Measurements from ENCODE around the gene CAVIN2.

CAVIN2 gene

DNA sequence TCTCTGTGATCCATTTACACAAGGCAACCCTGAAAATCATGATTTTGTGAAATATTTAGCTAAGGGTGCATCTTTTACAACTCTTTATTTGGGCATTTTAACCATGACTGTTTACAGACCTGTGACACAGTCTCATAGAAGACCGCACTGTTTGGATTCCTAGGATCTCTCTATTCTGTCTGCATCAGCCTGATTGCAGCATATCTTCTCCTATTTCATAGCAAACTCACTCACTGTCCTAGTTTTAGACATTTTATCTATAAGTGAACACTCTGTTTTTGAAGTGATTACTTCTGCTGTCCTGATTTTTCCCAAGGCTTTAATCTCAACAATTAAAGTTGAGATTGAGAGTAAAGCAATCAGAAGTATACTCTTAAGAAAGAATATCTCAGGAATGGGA, 56.2 kb downstream of the CAVIN2 start:
- Histone ChIP-seq H3K27ac (ENCODE audit: extremely low read depth, low read depth, low read length) (no peak overlapping the region), H3K36me3 (ENCODE audit: control insufficient read depth in 2 of 2, insufficient read depth in 1 of 2, low read length in 2 of 2) (no peaks in the 10 kb centered on the region), H3K9me3 (ENCODE audit: control insufficient read depth, insufficient read depth, low read depth, low read length) (no peaks in the 10 kb centered on the region), H3K4me3 (ENCODE audit: low read depth, low read length) (no peak overlapping the region), H3K4me1 (ENCODE audit: control insufficient read depth, insufficient read depth, low read length) (no peaks in the 10 kb centered on the region)
- TF ChIP-seq ZNF248 (tag by site-specific recombination; IDR thresholded peaks at IDR 0.05): no peak
- no peak for TF ChIP-seq ZNF701 (tag by site-specific recombination; IDR thresholded peaks at IDR 0.05)
- TF ChIP-seq, protein P1, sequence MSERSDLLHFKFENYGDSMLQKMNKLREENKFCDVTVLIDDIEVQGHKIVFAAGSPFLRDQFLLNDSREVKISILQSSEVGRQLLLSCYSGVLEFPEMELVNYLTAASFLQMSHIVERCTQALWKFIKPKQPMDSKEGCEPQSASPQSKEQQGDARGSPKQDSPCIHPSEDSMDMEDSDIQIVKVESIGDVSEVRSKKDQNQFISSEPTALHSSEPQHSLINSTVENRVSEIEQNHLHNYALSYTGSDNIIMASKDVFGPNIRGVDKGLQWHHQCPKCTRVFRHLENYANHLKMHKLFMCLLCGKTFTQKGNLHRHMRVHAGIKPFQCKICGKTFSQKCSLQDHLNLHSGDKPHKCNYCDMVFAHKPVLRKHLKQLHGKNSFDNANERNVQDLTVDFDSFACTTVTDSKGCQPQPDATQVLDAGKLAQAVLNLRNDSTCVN (tag by site-specific recombination; optimal IDR thresholded peaks at IDR 0.05): no peak
- no peak for TF ChIP-seq ZNF501 (tag by site-specific recombination; IDR thresholded peaks at IDR 0.05)
- TF ChIP-seq, protein P2, sequence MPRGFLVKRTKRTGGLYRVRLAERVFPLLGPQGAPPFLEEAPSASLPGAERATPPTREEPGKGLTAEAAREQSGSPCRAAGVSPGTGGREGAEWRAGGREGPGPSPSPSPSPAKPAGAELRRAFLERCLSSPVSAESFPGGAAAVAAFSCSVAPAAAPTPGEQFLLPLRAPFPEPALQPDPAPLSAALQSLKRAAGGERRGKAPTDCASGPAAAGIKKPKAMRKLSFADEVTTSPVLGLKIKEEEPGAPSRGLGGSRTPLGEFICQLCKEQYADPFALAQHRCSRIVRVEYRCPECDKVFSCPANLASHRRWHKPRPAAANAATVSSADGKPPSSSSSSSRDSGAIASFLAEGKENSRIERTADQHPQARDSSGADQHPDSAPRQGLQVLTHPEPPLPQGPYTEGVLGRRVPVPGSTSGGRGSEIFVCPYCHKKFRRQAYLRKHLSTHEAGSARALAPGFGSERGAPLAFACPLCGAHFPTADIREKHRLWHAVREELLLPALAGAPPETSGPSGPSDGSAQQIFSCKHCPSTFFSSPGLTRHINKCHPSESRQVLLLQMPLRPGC (tag by site-specific recombination; IDR thresholded peaks at IDR 0.05): no peak
- no peak for TF ChIP-seq ZNF571 (tag by site-specific recombination; IDR thresholded peaks at IDR 0.05)
- no peak for TF ChIP-seq ZNF510 (tag by site-specific recombination; IDR thresholded peaks at IDR 0.05; ENCODE audit: insufficient replicate concordance)
- TF ChIP-seq ZSCAN23 (tag by site-specific recombination; IDR thresholded peaks at IDR 0.05): no peak
- TF ChIP-seq, protein P3, sequence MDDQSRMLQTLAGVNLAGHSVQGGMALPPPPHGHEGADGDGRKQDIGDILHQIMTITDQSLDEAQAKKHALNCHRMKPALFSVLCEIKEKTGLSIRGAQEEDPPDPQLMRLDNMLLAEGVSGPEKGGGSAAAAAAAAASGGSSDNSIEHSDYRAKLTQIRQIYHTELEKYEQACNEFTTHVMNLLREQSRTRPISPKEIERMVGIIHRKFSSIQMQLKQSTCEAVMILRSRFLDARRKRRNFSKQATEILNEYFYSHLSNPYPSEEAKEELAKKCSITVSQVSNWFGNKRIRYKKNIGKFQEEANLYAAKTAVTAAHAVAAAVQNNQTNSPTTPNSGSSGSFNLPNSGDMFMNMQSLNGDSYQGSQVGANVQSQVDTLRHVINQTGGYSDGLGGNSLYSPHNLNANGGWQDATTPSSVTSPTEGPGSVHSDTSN (CRISPR knock-in tag; IDR thresholded peaks at IDR 0.05): no peak
- TF ChIP-seq, protein P4, sequence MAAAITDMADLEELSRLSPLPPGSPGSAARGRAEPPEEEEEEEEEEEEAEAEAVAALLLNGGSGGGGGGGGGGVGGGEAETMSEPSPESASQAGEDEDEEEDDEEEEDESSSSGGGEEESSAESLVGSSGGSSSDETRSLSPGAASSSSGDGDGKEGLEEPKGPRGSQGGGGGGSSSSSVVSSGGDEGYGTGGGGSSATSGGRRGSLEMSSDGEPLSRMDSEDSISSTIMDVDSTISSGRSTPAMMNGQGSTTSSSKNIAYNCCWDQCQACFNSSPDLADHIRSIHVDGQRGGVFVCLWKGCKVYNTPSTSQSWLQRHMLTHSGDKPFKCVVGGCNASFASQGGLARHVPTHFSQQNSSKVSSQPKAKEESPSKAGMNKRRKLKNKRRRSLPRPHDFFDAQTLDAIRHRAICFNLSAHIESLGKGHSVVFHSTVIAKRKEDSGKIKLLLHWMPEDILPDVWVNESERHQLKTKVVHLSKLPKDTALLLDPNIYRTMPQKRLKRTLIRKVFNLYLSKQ (tag by site-specific recombination; IDR thresholded peaks at IDR 0.05; ENCODE audit: borderline replicate concordance): no peak
- TF ChIP-seq, protein P5, sequence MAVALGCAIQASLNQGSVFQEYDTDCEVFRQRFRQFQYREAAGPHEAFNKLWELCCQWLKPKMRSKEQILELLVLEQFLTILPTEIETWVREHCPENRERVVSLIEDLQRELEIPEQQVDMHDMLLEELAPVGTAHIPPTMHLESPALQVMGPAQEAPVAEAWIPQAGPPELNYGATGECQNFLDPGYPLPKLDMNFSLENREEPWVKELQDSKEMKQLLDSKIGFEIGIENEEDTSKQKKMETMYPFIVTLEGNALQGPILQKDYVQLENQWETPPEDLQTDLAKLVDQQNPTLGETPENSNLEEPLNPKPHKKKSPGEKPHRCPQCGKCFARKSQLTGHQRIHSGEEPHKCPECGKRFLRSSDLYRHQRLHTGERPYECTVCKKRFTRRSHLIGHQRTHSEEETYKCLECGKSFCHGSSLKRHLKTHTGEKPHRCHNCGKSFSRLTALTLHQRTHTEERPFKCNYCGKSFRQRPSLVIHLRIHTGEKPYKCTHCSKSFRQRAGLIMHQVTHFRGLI (tag by site-specific recombination; IDR thresholded peaks at IDR 0.05): no peak
- no peak for TF ChIP-seq ZNF660 (tag by site-specific recombination; IDR thresholded peaks at IDR 0.05)
- TF ChIP-seq ZFP3 (tag by site-specific recombination; IDR thresholded peaks at IDR 0.05; ENCODE audit: low read depth): no peak
- TF ChIP-seq, protein P6, sequence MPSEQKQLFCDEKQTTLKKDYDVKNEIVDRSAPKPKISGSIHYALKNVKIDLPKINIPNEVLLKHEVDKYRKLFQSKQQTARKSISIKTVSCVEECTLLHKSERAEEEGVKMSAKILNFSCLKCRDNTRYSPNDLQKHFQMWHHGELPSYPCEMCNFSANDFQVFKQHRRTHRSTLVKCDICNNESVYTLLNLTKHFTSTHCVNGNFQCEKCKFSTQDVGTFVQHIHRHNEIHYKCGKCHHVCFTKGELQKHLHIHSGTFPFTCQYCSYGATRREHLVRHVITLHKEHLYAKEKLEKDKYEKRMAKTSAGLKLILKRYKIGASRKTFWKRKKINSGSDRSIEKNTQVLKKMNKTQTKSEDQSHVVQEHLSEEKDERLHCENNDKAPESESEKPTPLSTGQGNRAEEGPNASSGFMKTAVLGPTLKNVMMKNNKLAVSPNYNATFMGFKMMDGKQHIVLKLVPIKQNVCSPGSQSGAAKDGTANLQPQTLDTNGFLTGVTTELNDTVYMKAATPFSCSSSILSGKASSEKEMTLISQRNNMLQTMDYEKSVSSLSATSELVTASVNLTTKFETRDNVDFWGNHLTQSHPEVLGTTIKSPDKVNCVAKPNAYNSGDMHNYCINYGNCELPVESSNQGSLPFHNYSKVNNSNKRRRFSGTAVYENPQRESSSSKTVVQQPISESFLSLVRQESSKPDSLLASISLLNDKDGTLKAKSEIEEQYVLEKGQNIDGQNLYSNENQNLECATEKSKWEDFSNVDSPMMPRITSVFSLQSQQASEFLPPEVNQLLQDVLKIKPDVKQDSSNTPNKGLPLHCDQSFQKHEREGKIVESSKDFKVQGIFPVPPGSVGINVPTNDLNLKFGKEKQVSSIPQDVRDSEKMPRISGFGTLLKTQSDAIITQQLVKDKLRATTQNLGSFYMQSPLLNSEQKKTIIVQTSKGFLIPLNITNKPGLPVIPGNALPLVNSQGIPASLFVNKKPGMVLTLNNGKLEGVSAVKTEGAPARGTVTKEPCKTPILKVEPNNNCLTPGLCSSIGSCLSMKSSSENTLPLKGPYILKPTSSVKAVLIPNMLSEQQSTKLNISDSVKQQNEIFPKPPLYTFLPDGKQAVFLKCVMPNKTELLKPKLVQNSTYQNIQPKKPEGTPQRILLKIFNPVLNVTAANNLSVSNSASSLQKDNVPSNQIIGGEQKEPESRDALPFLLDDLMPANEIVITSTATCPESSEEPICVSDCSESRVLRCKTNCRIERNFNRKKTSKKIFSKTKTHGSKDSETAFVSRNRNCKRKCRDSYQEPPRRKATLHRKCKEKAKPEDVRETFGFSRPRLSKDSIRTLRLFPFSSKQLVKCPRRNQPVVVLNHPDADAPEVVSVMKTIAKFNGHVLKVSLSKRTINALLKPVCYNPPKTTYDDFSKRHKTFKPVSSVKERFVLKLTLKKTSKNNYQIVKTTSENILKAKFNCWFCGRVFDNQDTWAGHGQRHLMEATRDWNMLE (tag by site-specific recombination; conservative IDR thresholded peaks at IDR 0.05; ENCODE audit: low read depth): no peak
- no peak for TF ChIP-seq ZNF274 (IDR thresholded peaks at IDR 0.05; ENCODE audit: low read length)
- no peak for TF ChIP-seq ZNF274 (tag by site-specific recombination; IDR thresholded peaks at IDR 0.05; ENCODE audit: borderline replicate concordance)
- no peak for TF ChIP-seq ZNF202 (tag by site-specific recombination; IDR thresholded peaks at IDR 0.05; ENCODE audit: borderline replicate concordance)
- TF ChIP-seq, protein P7, sequence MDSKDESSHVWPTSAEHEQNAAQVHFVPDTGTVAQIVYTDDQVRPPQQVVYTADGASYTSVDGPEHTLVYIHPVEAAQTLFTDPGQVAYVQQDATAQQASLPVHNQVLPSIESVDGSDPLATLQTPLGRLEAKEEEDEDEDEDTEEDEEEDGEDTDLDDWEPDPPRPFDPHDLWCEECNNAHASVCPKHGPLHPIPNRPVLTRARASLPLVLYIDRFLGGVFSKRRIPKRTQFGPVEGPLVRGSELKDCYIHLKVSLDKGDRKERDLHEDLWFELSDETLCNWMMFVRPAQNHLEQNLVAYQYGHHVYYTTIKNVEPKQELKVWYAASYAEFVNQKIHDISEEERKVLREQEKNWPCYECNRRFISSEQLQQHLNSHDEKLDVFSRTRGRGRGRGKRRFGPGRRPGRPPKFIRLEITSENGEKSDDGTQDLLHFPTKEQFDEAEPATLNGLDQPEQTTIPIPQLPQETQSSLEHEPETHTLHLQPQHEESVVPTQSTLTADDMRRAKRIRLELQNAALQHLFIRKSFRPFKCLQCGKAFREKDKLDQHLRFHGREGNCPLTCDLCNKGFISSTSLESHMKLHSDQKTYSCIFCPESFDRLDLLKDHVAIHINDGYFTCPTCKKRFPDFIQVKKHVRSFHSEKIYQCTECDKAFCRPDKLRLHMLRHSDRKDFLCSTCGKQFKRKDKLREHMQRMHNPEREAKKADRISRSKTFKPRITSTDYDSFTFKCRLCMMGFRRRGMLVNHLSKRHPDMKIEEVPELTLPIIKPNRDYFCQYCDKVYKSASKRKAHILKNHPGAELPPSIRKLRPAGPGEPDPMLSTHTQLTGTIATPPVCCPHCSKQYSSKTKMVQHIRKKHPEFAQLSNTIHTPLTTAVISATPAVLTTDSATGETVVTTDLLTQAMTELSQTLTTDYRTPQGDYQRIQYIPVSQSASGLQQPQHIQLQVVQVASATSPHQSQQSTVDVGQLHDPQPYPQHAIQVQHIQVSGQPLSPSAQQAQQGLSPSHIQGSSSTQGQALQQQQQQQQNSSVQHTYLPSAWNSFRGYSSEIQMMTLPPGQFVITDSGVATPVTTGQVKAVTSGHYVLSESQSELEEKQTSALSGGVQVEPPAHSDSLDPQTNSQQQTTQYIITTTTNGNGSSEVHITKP (tag by site-specific recombination; IDR thresholded peaks at IDR 0.05): no peak
- ChIA-PET CTCF (no interaction called here), POLR2A (no interaction called here)

All from HEK293 (cell line).